Sigmoid colon (tissue), 7 donors: ENCODE measurements around the gene GOLGA8A. TPM values are rescaled to one million over a fixed set of nuclear protein-coding genes. Genes with fewer than 3 reads are reported as not detected.
"Not testable (repeated sequence)": the region's sequence is repeated elsewhere in the genome, so short reads cannot be mapped to it uniquely, and the experiment has no call there.

Source experiments
- DNase-seq: peaks from one replicate; pipeline ENCODE4 v3.0.0-alpha.2; 2019
- H3K27ac ChIP-seq, 4 donors: fragments of 200-600 bp; sonication (generic); one replicate each; pipeline ENCODE4 v1.5.1; 2016 to 2019; ENCODE audit warnings: mild to moderate bottlenecking in 1 of 4
- H3K27me3 ChIP-seq, 3 donors: fragments of 200-600 bp; sonication (generic); one replicate each; pipeline ENCODE4 v1.5.1; 2019; ENCODE audit warnings: mild to moderate bottlenecking in 1 of 3
- H3K36me3 ChIP-seq, 4 donors: fragments of 200-600 bp; sonication (generic); one replicate each; pipeline ENCODE4 v1.5.1; 2016 to 2019
- H3K4me1 ChIP-seq, 4 donors: fragments of 200-600 bp; sonication (generic); one replicate each; pipeline ENCODE4 v1.5.1; 2017 to 2019
- H3K4me3 ChIP-seq, 4 donors: fragments of 200-600 bp; sonication (generic); one replicate each; pipeline ENCODE4 v1.5.1; 2017 to 2019; ENCODE audit warnings: mild to moderate bottlenecking in 2 of 4, moderate library complexity in 1 of 4
- H3K9me3 ChIP-seq, 4 donors: fragments of 200-600 bp in 3 of 4; sonication (generic) in 3 of 4; one replicate each; pipeline versions ENCODE4 v1.5.1 to v1.6.1; 2013 to 2019
- EP300 ChIP-seq, 4 donors: sonication (generic); formaldehyde crosslinking; IDR thresholded peaks; one replicate each; pipeline ENCODE4 v1.6.1; 2017; ENCODE audit warnings: antibody characterized with exemption in 4 of 4
- POLR2A ChIP-seq, 2 donors: fragments of 450-650 bp; IDR thresholded peaks; one replicate each; pipeline ENCODE4 v1.6.1; 2016; ENCODE audit warnings: antibody characterized with exemption in 2 of 2, mild to moderate bottlenecking in 2 of 2, moderate library complexity in 2 of 2
- POLR2AphosphoS5 ChIP-seq, 4 donors: sonication (generic); formaldehyde crosslinking; IDR thresholded peaks; one replicate each; pipeline ENCODE4 v1.6.1; 2017; ENCODE audit warnings: antibody characterized with exemption in 4 of 4
- WGBS, 2 donors: extraction: QIAGEN DNeasy Blood & Tissue Kit; methylation state at CpG; one replicate each; pipeline ENCODE4 v1.1.7; 2013; 5-methylcytosine and 5-hydroxymethylcytosine counted together
- intact Hi-C: fragments of 100-400 bp; cut with DNase I; formaldehyde crosslinking; loops from one replicate; pipeline ENCODE4 v1.15.1; 2023
- polyA plus RNA-seq, 3 donors: library from polyadenylated mRNA; stranded (reverse); fragments of 200-250 nt; gene quantifications; one replicate each; pipeline ENCODE4 v1.2.3, GENCODE V29; 2013
- total RNA-seq, 4 donors: library from RNA; depleted of rRNA; stranded (reverse); fragments of >200 nt; gene quantifications; one replicate each; pipeline ENCODE4 v1.1.0, GENCODE V29; 2016
- TF ChIP-seq, protein P1 (sequence below), 4 experiments: fragments of 450-650 bp in 3 of 4; fragments of 200-600 bp in 1 of 4; IDR thresholded peaks; one replicate each; pipeline ENCODE4 v1.5.1; 2016 to 2019; ENCODE audit warnings: antibody characterized with exemption in 4 of 4, mild to moderate bottlenecking in 3 of 4, moderate library complexity in 2 of 4
- donor health status: healthy with polysubstance abuse.
- donor health status: Bipolar disorder and iron deficiency.
- donor health status: healthy.

GOLGA8A gene
- total and polyA plus RNA-seq, 7 donors = 0.60 to 52.3 (median 22.5) TPM

DNA sequence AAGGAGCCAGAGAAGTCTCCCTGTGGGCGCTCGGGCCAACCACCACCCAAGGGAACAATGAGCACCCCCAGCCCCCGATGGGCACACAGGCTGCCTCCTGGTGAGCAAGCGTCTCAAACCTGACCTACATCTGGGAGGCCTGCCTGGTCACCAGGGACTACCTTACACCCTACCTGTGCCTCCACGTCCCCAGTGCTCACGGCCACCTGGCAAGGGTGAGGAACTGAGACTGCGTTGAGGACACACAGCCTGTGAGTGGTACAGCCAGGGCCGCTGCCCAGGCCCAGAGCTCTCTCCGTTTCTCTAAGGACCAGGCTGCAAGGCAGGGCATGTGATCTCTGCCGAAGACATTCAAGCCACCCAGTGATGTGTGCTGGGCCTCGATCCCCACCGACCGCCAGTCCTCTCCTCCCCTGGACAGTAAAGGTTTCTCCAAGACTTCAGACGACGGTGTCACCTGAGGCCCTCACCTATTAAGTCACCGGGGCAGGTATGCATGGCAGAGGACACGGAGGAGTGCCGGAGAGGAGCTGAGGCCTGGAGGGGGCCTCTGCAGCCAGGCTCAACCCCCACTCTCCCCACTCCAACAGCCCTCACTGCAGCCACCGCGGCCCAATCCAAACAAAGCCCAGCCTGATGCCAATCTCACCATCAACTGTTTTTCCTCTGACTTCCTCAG is 2.8 kb downstream of the GOLGA8A start:
- intact Hi-C loops = no loop called here
- TF ChIP-seq, protein P1, sequence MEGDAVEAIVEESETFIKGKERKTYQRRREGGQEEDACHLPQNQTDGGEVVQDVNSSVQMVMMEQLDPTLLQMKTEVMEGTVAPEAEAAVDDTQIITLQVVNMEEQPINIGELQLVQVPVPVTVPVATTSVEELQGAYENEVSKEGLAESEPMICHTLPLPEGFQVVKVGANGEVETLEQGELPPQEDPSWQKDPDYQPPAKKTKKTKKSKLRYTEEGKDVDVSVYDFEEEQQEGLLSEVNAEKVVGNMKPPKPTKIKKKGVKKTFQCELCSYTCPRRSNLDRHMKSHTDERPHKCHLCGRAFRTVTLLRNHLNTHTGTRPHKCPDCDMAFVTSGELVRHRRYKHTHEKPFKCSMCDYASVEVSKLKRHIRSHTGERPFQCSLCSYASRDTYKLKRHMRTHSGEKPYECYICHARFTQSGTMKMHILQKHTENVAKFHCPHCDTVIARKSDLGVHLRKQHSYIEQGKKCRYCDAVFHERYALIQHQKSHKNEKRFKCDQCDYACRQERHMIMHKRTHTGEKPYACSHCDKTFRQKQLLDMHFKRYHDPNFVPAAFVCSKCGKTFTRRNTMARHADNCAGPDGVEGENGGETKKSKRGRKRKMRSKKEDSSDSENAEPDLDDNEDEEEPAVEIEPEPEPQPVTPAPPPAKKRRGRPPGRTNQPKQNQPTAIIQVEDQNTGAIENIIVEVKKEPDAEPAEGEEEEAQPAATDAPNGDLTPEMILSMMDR (IDR thresholded peaks at IDR 0.05) = no peak
- no peak for TF ChIP-seq POLR2A (IDR thresholded peaks at IDR 0.05)
- no peak for TF ChIP-seq POLR2AphosphoS5 (IDR thresholded peaks at IDR 0.05)
- no peak for TF ChIP-seq EP300 (IDR thresholded peaks at IDR 0.05)
- WGBS, 2 donors = 90 to 91% methylated on average over 20 of the region's 20 CpGs

DNA sequence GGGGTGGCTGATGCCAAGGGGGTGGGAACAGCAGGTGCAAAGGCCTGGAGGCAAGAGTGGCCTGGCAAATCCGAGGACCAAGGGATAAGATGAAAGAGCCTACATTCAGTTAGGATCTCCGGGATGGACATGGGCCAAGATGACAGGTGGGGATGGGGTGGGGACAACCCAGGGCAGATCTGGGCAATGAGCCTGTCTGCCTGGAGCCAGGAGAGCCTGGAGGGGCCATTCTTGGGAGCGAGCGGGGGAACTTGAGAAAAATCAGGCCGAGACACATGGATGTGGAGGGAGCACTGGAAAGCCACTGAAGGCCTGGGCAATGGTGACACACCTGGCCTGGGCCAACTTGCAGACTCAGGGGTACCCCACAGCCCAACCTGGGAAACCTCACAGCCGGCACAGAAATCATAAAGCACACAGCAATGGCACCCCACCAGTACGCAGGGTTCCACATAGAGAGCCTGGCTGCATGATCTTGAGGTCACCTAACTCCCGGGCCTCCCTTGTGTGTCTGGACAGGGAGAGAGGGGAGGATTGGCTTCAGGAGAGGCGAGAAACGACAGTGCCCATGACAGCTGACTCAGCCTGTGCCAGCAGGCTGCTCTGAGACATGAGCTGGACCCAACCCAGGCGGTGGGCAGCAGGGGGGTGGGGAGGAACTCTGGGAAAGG is 3.5 kb downstream of the GOLGA8A start:
- H3K4me3 ChIP-seq, intact Hi-C loops, H3K27ac ChIP-seq, DNase-seq, H3K9me3 ChIP-seq, H3K27me3 ChIP-seq, H3K36me3 ChIP-seq: not testable (repeated sequence)
- 67 to 90% methylated on average over 10 to 11 of the region's 11 CpGs for WGBS, 2 donors
- peaks cover 0 to 12% (median 9%) of the 10 kb centered on the region in 4 donors for H3K4me1 ChIP-seq

More for the DNA sequence above, 2.8 kb downstream of the GOLGA8A start:
- Histone ChIP-seq H3K4me1 (peaks cover 0 to 12% (median 9%) of the 10 kb centered on the region in 4 donors), H3K4me3 (no peak overlapping the region), H3K27ac (no peak overlapping the region), H3K36me3 (peaks cover 0 to 5% (median 0%) of the 10 kb centered on the region in 4 donors), H3K9me3 (no peaks in the 10 kb centered on the region), H3K27me3 (no peaks in the 10 kb centered on the region)
- no peak for DNase-seq

DNA sequence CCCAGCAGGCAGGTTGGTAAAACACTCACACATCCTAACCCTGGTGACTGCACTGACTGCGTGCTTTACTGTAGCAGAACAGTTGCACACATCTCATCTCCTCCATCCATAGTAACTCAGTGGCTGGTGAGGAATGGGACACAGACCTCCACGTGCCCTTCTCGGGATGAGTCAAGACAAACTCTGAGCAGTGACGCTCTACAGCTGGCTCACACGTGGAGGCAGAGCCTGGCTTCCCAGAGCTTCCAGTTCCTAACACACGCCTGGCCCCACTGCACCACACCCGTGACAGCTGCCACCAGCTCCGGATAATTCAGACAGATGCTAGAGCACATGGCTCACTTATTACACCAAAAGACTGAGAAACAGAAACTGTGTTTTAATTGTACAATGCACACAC is 7.0 kb downstream of the GOLGA8A start:
- H3K27me3 ChIP-seq, DNase-seq, H3K4me1 ChIP-seq, H3K9me3 ChIP-seq, H3K4me3 ChIP-seq, H3K36me3 ChIP-seq, H3K27ac ChIP-seq, intact Hi-C loops: not testable (repeated sequence)
- 77 to 80% methylated on average over 8 of the region's 8 CpGs for WGBS, 2 donors

DNA sequence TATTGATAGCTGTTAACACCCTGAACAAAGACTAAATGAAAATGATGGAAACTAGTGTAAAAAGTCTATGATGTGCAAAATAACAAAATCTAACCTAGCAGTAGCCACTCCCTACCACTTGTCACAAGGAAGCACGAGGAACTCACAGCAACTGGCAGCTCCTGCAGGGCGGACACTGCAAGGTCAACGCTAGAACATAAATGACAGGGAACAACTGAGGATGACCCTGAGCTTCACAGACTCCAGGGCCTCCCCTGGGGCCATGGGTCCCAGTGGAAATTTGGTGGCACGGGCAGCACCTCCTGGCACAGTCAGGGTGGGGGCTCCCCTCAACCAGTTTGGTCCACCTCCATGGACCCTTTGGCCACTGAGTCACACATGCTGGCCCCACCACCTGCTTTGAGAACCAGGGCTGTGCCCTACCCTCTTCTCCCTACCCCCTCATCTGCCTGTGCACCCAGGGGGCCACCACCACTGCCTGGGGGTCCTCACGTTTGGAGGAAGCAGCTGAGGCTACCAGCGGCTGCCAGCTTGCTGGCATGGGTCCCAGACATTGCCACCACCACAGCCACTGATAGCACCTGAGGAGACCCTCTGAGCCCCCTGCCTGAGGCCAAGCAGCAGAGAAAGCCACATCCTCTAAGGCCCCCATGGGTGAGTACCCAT is 14.1 kb downstream of the GOLGA8A start:
- H3K9me3 ChIP-seq, H3K4me3 ChIP-seq, intact Hi-C loops, H3K27ac ChIP-seq, DNase-seq, H3K27me3 ChIP-seq, H3K4me1 ChIP-seq, H3K36me3 ChIP-seq: not testable (repeated sequence)
- 75 to 81% methylated on average over 6 of the region's 6 CpGs for WGBS, 2 donors

DNA sequence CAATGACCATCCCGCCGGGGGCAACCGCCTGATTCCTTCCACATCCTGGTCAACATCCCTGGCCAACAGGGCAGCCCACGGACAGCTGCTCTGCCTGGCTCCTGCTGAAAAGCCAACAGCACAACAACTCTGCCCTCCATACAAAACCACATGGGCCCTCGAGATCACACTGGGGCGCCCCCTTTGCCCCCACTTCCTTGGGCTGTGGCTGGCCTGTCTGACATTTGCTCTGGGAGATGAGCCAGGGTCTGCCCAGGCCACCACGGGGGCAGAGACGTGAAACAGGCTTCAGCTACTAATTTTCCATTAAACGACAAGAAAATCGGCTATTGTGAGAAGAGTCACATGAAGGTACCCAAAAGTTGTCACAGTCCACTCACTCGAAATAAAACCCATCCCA is 16.7 kb downstream of the GOLGA8A start:
- H3K9me3 ChIP-seq, DNase-seq, H3K4me3 ChIP-seq, H3K4me1 ChIP-seq, H3K27me3 ChIP-seq, H3K27ac ChIP-seq, H3K36me3 ChIP-seq, intact Hi-C loops: not testable (repeated sequence)
- 81 to 97% methylated on average over 7 of the region's 11 CpGs for WGBS, 2 donors

DNA sequence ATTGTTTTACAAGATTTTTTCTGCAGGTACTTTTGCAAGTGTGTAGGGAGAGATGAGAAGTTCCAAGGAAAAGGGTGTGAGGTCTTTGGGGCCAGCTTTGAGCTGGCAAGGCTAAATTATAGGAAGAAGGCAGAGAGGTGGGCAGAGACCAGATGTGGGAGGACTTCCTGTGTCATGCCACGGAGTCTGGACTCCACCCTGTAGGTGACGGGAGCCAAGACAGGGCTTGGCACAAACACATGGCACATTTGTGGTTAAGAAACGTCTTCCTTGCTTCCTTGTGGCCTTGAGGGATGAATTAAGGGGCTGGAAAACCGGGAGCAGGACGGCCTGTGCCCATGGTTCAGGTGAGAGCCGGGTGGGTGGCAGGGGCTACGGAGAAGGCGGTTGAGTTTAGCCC is 19.2 kb downstream of the GOLGA8A start:
- H3K9me3 ChIP-seq, intact Hi-C loops, H3K27me3 ChIP-seq, H3K27ac ChIP-seq, H3K36me3 ChIP-seq, DNase-seq, H3K4me1 ChIP-seq, H3K4me3 ChIP-seq: not testable (repeated sequence)
- WGBS, 2 donors = 73 to 79% methylated on average over 8 of the region's 8 CpGs

DNA sequence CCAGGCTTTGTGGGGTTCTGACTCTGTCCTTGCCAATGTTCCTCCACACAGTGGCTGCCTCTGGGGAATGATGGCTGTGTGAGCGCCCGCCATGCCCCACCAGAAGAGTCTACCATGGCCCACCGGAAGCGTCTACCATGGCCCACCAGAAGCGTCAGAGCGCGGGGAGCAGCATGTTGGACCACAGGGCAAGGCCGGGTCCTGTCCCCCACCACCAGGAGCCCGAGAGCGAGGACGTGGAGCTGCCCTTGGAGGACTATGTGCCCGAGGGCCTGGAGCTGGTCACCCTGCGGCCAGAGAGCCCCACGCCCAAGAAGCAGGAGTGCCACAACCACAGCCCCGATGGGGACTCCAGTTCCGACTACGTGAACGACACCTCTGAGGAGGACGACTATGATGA is 28.1 kb downstream of the GOLGA8A start:
- DNase-seq, H3K27ac ChIP-seq, H3K9me3 ChIP-seq, H3K27me3 ChIP-seq, H3K4me3 ChIP-seq, H3K36me3 ChIP-seq, intact Hi-C loops, H3K4me1 ChIP-seq: not testable (repeated sequence)
- 93 to 97% methylated on average over 10 of the region's 19 CpGs for WGBS, 2 donors

DNA sequence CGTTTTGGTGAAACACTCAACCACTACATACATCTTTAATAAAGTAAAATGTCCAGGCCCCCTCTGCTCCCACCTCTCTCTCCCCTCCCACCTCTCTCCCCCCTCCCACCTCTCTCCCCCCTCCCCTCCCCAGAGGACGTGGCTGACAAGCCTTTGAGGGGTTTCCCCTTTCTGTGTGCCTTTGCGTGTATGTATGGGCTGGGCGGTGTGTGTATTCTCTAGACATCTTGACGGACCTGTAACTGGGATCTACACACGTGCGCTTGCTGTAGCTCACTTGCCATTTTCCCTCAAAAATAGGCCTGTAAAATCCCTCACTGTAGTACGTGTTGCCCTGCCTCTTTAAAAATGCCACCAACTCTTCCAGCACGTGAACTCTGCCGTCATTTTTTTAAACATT is 28.6 kb downstream of the GOLGA8A start:
- H3K36me3 ChIP-seq, H3K9me3 ChIP-seq, intact Hi-C loops, H3K4me1 ChIP-seq, H3K27ac ChIP-seq, H3K4me3 ChIP-seq, H3K27me3 ChIP-seq, DNase-seq: not testable (repeated sequence)
- WGBS, 2 donors = 54 to 74% methylated on average over 3 of the region's 10 CpGs

DNA sequence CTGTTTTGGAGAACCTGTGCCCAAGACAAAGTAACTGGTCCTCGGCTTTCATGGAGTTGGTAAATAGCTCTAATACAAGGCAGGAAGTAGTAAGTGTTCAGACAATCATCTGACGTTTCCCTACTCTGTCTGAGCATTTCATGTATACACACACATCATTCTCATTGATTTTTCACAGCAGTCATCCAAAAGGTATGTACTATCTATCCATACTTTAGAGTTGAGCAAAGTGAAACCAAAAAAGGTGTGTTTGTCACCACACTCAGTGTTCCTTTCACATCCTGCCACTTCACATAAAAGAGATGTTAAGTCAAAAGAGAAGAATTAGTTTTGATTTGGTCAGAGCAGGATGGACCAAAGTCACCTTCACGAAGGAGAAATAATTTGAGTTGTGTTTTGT is 33.7 kb downstream of the GOLGA8A start:
- DNase-seq, H3K4me1 ChIP-seq, H3K27ac ChIP-seq, H3K4me3 ChIP-seq, H3K36me3 ChIP-seq, H3K27me3 ChIP-seq, intact Hi-C loops, H3K9me3 ChIP-seq: not testable (repeated sequence)
- no CpG with 5 or more reads among the region's 3 CpGs for WGBS, 2 donors

DNA sequence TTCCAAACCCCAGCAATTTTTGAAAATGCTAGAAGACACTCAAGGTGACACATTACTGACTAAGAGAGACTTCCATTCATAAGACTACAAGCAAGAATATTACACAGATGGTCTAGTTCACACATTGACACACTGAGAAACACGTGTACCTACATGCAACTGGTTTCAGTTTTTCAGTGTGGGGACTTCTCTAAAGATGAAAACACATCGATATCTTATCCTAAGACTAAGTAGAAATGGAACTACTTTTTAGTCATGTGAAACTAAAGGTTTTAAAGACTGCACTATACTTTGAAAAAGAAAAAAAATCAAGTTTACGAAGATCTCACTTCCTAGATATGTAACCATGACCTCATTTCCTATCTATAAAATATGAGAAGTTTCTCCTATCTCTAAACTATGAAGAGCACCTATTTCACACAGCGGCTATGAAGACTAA is 34.4 kb downstream of the GOLGA8A start:
- H3K27ac ChIP-seq, H3K4me1 ChIP-seq, intact Hi-C loops, H3K36me3 ChIP-seq, DNase-seq, H3K27me3 ChIP-seq, H3K4me3 ChIP-seq, H3K9me3 ChIP-seq: not testable (repeated sequence)
- 88 to 94% methylated on average over 1 of the region's 4 CpGs for WGBS, 2 donors

DNA sequence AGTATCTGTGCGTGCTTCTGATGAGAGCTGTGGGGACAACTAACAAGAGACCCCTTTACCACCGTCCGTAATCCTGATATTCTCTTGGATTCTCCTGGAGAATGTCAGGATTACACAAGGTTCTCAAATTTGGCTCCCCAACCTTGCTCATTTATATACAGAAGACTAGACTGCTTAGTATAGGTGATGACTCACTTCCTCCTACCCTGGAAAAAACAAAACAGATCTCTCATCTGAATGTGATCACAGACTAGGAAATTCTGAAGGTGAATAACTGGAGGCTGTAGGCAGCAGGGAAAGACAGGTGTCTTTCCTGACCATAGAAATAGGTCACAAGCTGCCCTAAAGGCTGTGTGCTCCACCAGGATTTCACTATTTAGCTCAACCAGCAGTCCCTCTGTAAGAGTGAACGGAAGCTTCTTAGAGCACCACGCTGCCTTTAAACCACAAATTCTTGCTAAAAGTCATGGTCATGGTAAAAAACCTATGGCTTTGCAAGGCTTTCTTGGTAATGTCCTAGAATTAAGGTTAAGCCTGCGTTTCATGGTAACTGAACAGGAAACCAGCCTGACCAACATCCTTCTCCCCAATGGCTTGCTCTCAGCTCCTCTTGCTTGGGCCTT is 39.9 kb downstream of the GOLGA8A start:
- H3K27ac ChIP-seq, H3K4me3 ChIP-seq, DNase-seq, H3K4me1 ChIP-seq, intact Hi-C loops, H3K27me3 ChIP-seq, H3K9me3 ChIP-seq, H3K36me3 ChIP-seq: not testable (repeated sequence)
- WGBS, 2 donors = 86 to 99% methylated on average over 2 to 3 of the region's 6 CpGs
